ENCODE measurements around the gene STH. TPM values are rescaled to one million over a fixed set of nuclear protein-coding genes. Genes with fewer than 3 reads are reported as not detected.

The STH gene
- total and polyA plus RNA-seq, 12 donors = not detected

DNA sequence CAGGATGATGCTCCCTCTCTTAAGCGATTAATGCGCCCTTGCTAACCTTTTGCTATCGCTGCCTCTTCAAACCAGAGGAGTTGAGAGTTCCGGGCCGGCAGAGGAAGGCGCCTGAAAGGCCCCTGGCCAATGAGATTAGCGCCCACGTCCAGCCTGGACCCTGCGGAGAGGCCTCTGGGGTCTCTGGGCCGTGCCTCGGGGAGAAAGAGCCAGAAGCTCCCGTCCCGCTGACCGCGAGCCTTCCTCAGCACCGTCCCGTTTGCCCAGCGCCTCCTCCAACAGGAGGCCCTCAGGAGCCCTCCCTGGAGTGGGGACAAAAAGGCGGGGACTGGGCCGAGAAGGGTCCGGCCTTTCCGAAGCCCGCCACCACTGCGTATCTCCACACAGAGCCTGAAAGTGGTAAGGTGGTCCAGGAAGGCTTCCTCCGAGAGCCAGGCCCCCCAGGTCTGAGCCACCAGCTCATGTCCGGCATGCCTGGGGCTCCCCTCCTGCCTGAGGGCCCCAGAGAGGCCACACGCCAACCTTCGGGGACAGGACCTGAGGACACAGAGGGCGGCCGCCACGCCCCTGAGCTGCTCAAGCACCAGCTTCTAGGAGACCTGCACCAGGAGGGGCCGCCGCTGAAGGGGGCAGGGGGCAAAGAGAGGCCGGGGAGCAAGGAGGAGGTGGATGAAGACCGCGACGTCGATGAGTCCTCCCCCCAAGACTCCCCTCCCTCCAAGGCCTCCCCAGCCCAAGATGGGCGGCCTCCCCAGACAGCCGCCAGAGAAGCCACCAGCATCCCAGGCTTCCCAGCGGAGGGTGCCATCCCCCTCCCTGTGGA lies 16.0 kb upstream of the STH start:
- Histone ChIP-seq H3K27ac (no peak overlapping the region), H3K9me3 (replicated peaks in 1 of 3) (no peaks in the 10 kb centered on the region), H3K4me1 (replicated peaks in 1 of 2) (no peaks in the 10 kb centered on the region), H3K4me3 (no peak overlapping the region), H3K27me3 (no peaks in the 10 kb centered on the region), H3K36me3 (replicated peaks in 1 of 2) (no peaks in the 10 kb centered on the region)
- DNase-seq = no peak
- TF ChIP-seq, protein P1, sequence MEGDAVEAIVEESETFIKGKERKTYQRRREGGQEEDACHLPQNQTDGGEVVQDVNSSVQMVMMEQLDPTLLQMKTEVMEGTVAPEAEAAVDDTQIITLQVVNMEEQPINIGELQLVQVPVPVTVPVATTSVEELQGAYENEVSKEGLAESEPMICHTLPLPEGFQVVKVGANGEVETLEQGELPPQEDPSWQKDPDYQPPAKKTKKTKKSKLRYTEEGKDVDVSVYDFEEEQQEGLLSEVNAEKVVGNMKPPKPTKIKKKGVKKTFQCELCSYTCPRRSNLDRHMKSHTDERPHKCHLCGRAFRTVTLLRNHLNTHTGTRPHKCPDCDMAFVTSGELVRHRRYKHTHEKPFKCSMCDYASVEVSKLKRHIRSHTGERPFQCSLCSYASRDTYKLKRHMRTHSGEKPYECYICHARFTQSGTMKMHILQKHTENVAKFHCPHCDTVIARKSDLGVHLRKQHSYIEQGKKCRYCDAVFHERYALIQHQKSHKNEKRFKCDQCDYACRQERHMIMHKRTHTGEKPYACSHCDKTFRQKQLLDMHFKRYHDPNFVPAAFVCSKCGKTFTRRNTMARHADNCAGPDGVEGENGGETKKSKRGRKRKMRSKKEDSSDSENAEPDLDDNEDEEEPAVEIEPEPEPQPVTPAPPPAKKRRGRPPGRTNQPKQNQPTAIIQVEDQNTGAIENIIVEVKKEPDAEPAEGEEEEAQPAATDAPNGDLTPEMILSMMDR (IDR thresholded peaks at IDR 0.05) = no peak
- TF ChIP-seq POLR2A (IDR thresholded peaks at IDR 0.05) = no peak
- WGBS, 4 donors = 85 to 88% (median 87%) methylated on average over 19 to 41 of the region's 41 CpGs
- intact Hi-C loops (cut with DNase I) = no loop called here

DNA sequence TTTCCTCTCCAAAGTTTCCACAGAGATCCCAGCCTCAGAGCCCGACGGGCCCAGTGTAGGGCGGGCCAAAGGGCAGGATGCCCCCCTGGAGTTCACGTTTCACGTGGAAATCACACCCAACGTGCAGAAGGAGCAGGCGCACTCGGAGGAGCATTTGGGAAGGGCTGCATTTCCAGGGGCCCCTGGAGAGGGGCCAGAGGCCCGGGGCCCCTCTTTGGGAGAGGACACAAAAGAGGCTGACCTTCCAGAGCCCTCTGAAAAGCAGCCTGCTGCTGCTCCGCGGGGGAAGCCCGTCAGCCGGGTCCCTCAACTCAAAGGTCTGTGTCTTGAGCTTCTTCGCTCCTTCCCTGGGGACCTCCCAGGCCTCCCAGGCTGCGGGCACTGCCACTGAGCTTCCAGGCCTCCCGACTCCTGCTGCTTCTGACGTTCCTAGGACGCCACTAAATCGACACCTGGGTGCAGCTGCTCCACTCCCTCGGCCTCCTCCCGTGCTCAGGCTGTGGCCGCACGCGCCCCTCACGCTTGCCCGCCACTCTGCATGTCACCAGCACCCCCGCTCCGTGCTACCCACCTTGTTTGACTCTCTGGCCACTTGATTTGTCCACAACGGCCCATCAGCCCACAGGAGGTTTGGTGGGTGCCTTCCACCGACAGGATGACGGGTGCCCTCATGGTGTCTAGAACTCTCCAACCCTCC lies 15.3 kb upstream of the STH start:
- Histone ChIP-seq H3K27me3 (no peaks in the 10 kb centered on the region), H3K36me3 (replicated peaks in 1 of 2) (no peaks in the 10 kb centered on the region), H3K27ac (no peak overlapping the region), H3K4me3 (no peak overlapping the region), H3K4me1 (replicated peaks in 1 of 2) (no peaks in the 10 kb centered on the region), H3K9me3 (replicated peaks in 1 of 3) (no peaks in the 10 kb centered on the region)
- WGBS, 4 donors = 75 to 86% (median 82%) methylated on average over 12 to 31 of the region's 31 CpGs
- DNase-seq = no peak
- TF ChIP-seq, protein P1 (IDR thresholded peaks at IDR 0.05) = no peak
- TF ChIP-seq POLR2A (IDR thresholded peaks at IDR 0.05) = no peak
- intact Hi-C loops (cut with DNase I) = no loop called here

DNA sequence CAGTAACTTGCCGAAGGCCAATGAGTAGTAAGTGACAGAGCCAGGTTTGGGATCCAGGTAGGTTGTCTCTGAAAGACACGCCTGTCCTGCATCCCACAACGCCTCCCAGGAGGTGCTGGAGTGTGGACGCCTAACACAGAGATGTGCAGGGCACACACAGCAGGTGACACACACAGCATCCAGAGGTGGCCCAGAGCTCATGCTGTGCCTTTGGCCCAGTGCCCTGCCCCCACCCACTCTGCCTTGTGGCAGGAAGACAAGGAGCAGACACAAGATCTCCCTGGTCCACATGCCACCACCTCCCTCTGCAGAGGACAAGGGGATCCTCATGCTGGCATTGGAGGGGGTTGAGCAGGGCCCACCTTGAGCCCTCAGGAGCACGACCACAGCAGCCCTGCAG lies 14.7 kb upstream of the STH start:
- H3K27me3 ChIP-seq = no peaks in the 10 kb centered on the region
- no peaks in the 10 kb centered on the region for H3K4me1 ChIP-seq (replicated peaks in 1 of 2)
- H3K4me3 ChIP-seq = no peak overlapping the region
- intact Hi-C loops (cut with DNase I) = no loop called here
- no peak overlapping the region for H3K27ac ChIP-seq
- H3K9me3 ChIP-seq (replicated peaks in 1 of 3) = no peaks in the 10 kb centered on the region
- no peak for TF ChIP-seq POLR2A (IDR thresholded peaks at IDR 0.05)
- TF ChIP-seq, protein P1 (IDR thresholded peaks at IDR 0.05) = no peak
- 79 to 94% (median 88%) methylated on average over 4 to 5 of the region's 5 CpGs; no CpG with 5 or more reads in 1 of the 4 donors for WGBS, 4 donors
- no peak for DNase-seq
- H3K36me3 ChIP-seq (replicated peaks in 1 of 2) = no peaks in the 10 kb centered on the region

DNA sequence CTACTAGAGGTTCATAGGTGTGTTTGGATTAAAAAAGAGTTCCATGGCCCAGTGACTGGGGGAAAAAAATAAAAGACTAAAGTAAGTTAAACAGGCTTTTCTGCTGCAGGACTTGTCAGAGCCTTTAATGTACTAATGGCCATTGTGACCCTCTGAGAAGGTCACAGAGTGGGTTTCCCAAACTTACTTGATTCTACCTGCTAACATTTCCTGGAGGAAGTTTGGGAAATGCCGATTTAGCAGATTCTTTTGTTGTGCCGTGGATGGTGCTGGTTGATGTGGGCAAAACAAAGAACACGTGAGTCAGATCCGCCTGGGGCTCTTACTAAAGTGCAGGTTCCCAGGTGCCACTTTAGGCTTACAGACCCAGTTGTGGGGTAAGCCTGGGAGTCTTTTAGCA lies 13.6 kb upstream of the STH start:
- no peak overlapping the region for H3K4me3 ChIP-seq
- no peak for TF ChIP-seq POLR2A (IDR thresholded peaks at IDR 0.05)
- TF ChIP-seq, protein P1 (IDR thresholded peaks at IDR 0.05) = no peak
- DNase-seq = no peak
- H3K36me3 ChIP-seq (replicated peaks in 1 of 2) = no peaks in the 10 kb centered on the region
- no peaks in the 10 kb centered on the region for H3K4me1 ChIP-seq (replicated peaks in 1 of 2)
- intact Hi-C loops (cut with DNase I) = no loop called here
- H3K27ac ChIP-seq = no peak overlapping the region
- 78 to 82% (median 78%) methylated on average over 4 of the region's 4 CpGs for WGBS, 4 donors
- H3K9me3 ChIP-seq (replicated peaks in 1 of 3) = no peaks in the 10 kb centered on the region
- no peaks in the 10 kb centered on the region for H3K27me3 ChIP-seq

Measured in adrenal gland (tissue), 12 donors.